ENCODE measurements around the gene SART1.
A peak's percentile ranks its signal among the peaks of the same experiment; 100 is the strongest.

Gene SART1, protein sequence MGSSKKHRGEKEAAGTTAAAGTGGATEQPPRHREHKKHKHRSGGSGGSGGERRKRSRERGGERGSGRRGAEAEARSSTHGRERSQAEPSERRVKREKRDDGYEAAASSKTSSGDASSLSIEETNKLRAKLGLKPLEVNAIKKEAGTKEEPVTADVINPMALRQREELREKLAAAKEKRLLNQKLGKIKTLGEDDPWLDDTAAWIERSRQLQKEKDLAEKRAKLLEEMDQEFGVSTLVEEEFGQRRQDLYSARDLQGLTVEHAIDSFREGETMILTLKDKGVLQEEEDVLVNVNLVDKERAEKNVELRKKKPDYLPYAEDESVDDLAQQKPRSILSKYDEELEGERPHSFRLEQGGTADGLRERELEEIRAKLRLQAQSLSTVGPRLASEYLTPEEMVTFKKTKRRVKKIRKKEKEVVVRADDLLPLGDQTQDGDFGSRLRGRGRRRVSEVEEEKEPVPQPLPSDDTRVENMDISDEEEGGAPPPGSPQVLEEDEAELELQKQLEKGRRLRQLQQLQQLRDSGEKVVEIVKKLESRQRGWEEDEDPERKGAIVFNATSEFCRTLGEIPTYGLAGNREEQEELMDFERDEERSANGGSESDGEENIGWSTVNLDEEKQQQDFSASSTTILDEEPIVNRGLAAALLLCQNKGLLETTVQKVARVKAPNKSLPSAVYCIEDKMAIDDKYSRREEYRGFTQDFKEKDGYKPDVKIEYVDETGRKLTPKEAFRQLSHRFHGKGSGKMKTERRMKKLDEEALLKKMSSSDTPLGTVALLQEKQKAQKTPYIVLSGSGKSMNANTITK

DNA sequence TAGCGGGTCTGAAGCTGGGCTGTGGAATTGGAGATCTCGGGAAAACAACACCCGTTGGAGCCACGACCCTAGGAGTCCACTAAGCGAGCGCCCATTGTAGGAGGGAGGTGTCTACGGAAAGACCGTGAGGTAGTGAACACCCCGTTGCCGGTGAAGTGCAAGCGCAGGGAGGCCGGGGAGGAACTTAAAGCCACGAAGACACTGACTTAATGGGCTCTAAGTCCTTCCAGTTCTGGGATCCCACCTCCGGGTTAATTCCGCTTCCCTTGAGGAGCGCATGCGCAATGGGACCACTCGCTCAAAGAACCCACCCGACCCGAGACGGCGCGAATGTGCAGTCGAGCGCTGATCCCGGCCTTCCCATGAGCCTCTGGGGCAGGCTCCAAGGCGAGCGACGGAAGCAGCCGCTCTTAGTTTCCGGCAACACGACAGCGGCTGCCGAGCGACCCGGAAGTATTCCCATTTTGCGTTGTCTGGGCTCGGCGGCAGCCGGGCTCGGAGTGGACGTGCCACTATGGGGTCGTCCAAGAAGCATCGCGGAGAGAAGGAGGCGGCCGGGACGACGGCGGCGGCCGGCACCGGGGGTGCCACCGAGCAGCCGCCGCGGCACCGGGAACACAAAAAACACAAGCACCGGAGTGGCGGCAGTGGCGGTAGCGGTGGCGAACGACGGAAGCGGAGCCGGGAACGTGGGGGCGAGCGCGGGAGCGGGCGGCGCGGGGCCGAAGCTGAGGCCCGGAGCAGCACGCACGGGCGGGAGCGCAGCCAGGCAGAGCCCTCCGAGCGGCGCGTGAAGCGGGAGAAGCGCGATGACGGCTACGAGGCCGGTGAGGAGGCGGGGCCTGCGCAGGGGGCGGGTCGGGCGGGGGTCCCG lies at the start of gene SART1:
Gene SART1, plus strand, starts transcription at position 468 of the 874 bp plus-strand sequence. Its CDS starts 47 bp downstream, at position 515.
- peak; percentile 98 for DNase-seq

DNA sequence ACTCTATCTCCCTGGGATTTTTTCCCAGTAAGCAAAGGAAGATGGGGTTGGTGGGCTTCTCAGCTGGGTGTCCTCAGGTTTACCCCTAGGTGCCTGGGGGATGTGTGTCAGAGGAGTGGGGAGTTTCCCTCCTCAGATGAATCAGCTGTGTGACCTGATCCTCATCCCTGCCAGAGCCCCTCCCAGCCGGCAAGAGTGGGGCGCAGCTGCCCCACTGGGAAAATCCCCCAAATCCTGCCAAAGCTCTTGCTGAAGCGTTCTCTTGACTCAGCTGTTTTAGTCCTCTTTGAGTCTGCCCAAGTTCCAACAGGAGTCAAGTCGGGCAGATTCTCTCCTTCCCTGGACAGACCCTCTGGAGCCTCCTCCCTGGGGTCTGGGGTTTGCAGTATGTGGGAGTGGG lies 48.7 kb upstream of the SART1 start:
- DNase-seq = no peak

DNA sequence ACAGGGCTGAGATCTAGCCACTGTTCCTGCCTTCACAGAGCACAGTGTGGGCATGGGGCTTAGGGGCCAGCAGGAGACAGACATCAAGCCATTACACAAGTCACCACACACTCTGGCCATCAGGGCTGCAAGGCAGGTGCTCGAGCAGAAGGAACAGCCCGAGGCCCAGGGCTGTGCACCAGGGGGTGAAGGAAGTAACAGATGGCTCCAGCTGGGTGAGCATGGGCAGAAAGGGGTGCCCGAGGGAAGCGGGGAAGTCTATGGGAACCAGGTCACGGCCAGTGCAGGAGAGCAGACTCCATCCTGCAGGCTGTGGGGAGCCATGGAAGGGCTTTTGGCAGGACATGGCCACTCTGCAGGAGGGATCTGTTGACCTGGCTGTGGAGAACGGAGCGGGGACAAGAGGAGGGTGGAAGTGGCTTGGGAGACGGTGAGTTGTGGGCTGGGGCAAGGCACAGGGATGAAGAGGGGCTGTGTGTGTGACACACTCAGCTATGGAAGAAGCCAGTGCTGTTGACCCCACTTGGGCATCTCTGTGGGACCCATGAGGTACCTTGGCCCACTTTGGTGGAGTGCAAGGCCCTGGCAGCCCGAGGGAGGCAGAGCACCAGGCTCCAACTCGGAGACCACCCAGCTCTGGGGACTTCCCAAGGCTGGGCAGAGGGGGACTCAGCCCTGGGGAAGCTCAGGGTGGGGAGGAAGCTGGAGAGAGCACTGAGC lies 46.3 kb upstream of the SART1 start:
- peak; percentile 69 for DNase-seq

DNA sequence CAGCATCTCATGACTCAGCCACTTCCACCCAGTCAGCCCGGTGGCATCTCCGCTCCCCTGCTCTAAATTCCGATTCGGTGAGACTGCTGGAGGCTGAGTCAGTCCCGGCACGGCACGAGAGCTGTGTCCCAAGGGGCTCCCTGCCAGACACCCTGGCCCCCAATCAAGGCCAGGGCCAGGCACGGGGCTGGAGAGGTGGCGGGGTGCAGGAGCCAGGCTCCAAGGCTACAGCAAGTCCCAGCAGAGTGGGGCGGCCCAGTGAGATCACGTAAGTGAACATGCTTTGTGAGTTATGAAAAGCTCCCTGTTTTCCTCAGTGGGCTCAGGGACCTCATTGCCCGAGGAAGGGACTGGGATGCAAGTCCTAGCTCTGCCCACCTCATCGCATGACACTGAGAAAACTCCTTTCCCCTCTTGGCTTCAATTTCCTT lies 45.7 kb upstream of the SART1 start:
- no peak for DNase-seq

DNA sequence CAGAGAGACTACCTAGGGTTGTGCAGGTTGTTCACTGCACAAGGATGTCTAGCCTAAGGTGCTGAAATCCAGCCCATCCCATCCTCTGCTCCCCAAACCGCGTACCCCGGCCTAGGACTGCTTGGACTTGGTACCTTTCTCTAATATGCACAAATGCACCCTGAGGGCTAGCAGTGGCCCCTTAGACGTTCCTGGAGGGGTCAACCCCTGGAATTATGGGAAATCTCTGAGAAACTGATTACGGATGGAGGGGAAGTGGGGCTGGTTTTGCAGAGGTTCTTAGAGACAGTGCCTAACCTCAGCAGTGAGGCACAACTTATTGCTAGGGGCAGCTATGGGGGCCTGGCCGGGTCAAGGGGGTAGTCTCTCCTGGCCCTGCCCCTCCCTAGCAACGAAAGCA lies 45.1 kb upstream of the SART1 start:
- DNase-seq = no peak

DNA sequence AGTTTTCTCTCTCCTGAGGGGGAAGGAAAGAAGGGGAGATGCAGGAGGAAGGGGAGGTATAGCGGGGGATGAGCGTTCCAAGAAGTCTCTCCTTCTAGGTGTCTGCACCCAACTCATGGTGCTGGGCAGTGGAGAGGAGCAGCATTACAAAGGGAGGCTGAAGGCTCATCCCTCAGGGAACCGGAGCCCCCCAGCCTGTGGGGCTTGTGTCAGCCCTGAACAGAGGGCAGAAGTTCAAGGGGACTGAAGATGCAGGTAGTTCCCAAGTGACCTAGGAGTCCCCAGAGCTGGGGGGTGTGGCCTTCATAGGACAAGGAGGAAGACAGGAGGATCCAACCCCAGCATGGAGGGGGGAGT lies 44.5 kb upstream of the SART1 start:
- DNase-seq = no peak

DNA sequence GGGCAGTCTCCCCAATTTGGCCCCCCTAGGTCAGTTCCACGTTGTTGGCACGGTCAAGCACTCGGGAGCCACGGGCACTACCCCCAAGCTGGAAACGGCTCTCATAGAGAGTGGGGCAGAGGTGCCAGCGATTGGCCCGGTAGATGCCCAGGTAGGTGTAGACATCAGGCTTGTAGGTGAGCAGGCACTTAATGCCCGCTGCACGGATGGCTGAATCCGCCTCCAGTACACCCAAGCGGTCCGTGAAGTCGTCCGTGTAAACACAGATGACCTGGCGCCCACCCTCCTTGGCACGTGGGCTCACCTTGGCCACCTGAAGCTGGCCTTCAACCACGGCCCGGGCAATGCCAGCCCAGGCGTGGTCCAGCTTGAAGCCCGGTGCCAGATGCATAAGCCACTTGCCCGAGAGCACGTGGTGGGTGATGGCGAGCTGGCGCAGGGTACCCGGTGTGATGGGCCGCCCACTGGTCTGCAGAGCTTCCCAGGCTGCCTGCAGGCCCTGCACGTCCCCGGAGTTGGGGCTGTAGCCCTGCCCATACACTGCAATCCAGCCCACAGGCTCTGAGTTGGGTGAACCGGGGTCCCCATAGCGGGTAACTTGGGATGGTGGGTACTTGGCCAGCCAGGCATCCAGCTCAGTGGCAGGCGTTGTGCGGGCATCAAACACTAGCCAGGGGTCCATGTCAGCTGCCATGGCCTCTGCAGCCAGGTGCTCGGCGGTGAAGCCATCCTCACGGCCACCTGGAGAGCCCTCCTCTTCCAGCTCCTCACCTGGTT lies 43.9 kb upstream of the SART1 start:
- no peak for DNase-seq

DNA sequence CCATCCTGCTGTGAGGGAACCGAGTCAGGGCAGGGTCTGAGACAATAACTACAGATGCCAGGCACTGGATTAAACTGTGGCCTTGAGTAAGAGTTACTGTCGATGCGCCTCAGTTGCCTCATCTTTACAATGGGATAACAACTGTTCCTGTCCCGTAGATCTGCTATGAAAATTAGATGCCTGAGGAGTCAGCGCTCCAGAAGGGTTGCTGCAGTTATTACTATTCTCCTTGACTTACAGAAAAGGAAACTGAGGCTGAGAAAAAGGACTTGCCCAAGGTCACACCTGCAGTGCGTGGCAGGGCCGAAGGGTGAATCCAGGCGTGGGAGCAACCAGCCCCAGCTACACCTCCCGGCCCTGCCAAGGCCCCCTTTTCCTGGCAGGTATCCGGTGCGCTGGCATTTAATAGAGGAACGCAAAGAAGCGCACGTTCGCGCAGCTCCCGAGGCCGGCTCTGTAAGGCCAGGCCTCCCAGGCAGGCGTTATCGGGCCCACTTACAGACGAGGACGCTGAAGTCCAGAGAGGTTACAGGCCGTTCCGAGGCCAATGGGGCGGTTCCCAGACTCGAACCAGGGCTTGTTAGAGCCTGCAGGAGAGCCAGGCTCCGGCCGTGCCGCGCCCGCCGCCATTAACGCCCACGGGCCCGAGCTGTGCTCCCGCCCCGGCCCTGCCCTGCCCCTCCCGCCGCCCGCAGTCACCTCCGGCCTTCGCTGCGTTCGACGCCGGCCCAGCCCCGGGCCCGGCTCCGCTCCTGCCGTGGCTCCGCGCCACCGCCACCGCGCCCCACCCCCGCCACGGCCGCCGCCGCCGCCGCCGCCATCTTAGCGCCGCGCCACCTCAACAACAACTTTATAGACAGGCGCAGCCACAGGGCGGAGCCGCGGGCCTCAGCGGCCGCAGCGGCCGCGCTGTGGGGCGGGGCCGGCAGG lies 43.1 kb upstream of the SART1 start, which contains the start of gene C11orf68:
Gene C11orf68, minus strand, starts transcription at position 852 of the 930 bp plus-strand sequence. Its CDS starts 31 bp downstream, at position 821.
- peak; percentile 26 for DNase-seq

DNA sequence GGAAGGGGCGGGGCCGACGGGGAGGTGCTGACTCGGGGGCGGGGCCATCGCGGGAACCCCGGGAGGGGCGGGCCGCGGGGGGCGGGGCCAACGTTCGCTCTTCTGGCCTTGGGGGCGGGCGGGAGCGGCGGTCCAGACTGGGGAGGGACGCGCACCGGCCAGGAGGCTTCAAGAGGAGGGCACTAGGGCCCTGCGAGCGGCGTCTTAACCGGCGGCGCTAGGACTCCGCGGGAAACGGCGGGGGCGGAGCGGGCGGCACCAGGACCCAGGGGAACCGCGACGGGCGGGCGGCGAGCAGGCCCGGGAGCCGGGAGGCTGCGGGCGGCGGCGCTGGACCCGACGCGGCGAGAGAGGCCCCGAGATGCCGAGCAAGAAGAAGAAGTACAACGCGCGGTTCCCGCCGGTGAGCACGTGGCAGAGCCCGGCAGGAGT lies 42.4 kb upstream of the SART1 start, which contains the start of gene DRAP1:
Gene DRAP1, plus strand, starts transcription at position 286 of the 432 bp plus-strand sequence. Its CDS starts 76 bp downstream, at position 362.
- DNase-seq = peak; percentile 97

DNA sequence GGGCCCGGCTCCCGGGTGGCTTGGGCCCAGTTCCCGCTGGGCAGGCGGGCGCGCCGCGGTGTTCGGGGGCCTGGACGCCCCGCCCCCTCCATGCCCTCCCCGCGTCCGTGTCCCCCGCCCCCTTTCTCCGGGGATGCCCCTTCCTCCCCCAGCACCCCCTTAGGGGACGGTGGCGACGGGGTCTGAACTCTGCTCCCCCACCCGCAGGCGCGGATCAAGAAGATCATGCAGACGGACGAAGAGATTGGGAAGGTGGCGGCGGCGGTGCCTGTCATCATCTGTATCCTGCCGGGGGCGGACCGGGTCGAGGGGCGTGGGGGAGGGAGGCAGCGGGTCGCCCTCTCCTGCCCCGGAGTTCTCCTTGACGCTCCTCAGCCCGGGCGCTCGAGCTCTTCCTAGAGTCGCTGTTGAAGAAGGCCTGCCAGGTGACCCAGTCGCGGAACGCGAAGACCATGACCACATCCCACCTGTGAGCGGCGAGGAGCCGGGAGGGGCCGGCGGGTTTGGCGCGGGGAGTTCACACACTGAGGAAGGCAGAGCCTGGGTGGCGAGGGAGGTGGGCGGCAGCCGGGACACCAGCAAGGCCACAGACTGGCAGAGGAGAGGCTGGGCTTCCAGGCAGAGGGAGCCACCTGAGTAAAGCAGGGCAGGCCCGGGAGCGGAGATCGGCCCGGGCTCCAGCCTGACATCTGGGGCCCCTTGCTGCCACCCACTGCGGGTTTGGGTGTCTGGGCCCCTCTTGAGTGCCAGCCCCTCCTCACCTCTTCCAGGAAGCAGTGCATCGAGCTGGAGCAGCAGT lies 41.8 kb upstream of the SART1 start:
- DNase-seq = peak; percentile 43

DNA sequence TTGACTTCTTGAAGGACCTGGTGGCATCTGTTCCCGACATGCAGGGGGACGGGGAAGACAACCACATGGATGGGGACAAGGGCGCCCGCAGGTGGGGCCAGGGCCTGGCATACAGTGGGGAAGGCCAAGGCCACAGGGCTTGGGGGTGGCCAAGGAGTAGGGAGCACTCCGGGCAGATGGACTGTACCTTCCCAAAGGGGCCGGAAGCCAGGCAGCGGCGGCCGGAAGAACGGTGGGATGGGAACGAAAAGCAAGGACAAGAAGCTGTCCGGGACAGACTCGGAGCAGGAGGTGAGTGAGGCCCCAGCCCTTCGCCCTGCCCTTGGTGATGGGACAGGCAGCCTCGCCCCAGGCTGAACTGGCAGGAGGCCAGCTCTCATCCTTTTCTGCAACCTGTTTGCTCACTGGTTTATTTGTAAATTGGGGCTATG lies 41.1 kb upstream of the SART1 start:
- no peak for DNase-seq

DNA sequence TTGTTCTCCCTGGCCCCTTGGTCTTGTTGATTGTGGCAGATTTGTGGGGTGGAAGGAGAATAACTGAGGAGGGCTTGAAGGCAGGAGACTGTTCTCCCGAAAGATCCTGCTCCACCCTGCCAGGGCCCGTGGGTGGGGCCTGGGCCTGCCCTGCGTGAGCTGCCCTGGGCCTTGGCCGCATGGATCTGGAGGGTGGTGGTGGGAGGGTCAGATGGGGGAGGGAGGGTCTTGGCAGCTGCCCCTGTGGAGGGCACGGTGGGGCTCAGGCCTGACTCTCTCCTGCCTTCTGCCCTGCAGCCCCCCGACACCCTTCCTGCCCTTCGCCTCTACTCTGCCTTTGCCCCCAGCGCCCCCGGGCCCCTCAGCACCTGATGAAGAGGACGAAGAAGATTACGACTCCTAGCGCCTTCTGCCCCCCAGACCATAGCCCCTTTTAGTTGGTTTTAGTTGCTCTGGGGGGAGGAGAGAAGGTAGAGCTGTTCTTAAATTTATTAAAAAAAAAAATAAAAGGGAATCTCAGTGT lies 40.4 kb upstream of the SART1 start:
- DNase-seq = no peak

DNA sequence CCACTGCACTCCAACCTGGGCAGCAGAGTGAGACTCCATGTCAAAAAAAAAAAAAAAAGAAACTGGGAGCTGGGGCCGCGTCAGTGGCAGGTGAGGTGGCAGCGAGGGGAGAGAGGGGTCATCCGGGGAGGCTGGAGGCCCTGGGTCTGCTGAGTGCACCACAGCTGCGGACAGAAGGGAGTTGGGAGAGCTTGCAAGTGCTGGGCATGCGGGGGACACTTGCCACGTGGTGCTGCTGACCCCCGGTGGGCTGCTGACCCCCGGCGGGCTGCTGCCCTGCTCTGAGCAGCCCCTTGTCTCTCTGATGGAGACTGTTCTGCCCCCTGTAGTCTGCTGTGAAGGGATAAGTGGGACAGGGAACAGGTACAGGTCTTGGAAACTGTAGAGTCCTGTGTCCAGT lies 39.7 kb upstream of the SART1 start:
- no peak for DNase-seq

DNA sequence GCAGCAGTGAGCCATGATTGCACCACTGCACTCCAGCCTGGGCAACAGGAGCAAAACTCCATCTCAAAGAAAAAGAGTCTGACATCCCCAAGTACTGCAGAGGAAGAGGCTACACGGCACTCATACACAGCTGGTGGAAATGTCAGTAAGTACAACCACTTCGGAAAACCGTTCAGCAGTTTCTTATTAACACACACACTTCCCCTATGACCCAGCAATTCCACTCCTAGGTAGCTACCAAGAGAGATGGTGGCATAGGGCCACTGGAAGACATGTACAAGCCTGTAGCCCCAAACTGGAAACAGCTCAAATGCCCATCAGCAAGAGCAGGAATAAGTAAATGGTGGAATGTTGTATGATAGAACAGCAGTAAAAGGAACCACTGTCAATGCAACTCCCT lies 39.0 kb upstream of the SART1 start:
- no peak for DNase-seq

DNA sequence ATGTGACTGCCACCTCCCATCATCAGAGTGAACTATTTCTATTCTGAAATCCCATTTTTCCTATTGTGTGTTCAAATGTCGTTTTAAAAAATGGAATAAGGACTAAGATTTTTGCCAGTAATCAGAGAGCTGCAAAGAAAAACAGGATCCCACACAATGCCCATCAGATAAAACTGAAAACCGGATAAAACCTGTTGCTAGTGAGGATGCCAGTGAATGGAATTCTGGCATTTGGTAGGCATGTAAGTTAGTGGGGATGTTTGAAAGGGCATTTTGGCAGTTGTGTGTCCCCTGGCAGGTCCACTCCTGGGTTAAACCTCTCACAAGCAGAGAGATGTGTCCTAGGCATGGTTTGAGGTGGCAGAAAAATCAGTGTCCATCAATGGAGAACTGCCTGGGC lies 36.1 kb upstream of the SART1 start:
- no peak for DNase-seq

DNA sequence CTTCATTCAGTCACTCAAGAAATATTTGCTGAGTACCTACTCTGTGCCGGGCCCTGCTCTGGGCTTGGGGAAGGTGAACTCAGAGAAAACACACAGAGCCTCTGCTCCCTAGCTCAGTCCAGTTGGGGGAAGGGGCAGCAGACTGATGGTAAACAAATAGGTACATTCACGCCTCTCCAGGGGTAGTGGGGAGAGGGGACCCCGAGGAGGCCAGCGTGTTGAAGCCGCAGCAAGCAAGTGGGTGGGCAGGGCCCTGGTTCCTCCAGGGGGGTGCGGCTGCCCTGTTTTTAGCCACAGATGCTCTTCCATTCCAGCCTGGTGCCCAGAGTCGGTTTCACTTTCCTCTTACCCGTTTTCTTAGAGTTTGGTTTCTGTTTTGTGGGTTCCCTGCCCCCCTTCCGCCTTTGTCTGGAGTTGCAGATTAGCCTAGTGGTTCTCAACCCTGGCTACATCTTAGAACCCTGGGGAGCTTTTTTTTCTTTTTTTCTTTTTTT lies 33.6 kb upstream of the SART1 start:
- DNase-seq = no peak

DNA sequence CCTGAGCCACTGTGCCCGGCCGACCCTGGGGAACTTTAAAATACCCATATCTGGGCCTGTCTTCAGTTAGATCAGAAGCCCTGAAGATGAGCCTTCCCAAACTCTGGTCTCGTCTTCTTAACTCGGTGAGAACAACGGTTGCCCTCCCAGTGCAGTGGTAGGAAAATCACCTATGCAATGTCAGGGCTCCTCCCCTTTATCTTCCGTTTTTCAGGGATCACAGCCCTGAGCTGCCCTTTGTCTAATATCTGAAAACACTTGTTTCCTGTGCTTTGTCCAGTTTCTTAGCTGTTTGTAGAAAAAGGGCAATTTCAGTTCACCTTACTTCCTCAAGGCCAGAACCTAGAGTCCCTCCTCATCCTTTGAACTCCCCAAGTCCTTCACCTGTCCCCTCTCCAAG lies 32.9 kb upstream of the SART1 start:
- DNase-seq = no peak

DNA sequence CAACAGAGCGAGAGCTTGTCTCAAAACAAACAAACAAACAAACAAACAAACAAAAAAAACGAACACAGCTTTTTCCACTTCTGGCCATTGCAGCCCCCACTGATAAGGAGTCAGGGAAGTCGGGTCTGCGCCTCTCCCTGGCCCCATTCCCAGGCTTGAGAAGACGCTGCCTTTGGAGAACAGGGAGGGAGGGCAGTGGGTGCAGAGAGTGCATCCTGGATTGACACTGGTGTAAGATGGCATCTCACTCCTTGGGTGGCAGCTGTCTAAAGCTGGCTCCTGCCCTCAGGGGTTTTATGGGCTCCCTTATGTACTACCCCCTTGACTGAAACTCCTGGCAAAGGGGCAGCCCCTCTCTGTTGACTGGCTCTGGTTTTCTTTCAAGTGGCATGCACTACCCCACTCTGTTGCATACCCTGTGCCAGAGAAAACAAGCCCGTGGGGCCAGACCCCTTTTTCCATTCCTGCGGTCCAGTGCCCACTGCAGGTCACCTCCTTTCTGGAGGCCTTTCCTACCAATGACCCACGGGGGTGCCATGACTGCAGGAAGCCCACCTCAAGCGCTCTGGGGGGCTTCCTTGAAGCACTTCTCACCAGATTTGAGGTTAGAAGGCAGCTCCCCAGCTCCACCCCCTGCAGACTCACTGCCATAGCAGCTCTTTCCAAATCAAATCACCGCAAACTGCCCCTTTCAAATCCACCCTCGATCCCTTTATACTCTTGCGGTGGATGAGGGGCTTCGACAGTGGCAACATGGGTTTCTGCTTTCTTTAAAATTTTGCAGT lies 29.6 kb upstream of the SART1 start:
- no peak for DNase-seq
